NCI-H2196 (cell line): Measurements from ENCODE around the gene GNE.
"Not testable (repeated sequence)": the region's sequence is repeated elsewhere in the genome, so short reads cannot be mapped to it uniquely, and the experiment has no call there.

Source experiments
- DNase-seq: peaks from one replicate; lab custom pipeline; 2025; ENCODE audit not compliant: unreplicated experiment; lab: John Stamatoyannopoulos, UW

The GNE gene, protein sequence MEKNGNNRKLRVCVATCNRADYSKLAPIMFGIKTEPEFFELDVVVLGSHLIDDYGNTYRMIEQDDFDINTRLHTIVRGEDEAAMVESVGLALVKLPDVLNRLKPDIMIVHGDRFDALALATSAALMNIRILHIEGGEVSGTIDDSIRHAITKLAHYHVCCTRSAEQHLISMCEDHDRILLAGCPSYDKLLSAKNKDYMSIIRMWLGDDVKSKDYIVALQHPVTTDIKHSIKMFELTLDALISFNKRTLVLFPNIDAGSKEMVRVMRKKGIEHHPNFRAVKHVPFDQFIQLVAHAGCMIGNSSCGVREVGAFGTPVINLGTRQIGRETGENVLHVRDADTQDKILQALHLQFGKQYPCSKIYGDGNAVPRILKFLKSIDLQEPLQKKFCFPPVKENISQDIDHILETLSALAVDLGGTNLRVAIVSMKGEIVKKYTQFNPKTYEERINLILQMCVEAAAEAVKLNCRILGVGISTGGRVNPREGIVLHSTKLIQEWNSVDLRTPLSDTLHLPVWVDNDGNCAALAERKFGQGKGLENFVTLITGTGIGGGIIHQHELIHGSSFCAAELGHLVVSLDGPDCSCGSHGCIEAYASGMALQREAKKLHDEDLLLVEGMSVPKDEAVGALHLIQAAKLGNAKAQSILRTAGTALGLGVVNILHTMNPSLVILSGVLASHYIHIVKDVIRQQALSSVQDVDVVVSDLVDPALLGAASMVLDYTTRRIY

DNA sequence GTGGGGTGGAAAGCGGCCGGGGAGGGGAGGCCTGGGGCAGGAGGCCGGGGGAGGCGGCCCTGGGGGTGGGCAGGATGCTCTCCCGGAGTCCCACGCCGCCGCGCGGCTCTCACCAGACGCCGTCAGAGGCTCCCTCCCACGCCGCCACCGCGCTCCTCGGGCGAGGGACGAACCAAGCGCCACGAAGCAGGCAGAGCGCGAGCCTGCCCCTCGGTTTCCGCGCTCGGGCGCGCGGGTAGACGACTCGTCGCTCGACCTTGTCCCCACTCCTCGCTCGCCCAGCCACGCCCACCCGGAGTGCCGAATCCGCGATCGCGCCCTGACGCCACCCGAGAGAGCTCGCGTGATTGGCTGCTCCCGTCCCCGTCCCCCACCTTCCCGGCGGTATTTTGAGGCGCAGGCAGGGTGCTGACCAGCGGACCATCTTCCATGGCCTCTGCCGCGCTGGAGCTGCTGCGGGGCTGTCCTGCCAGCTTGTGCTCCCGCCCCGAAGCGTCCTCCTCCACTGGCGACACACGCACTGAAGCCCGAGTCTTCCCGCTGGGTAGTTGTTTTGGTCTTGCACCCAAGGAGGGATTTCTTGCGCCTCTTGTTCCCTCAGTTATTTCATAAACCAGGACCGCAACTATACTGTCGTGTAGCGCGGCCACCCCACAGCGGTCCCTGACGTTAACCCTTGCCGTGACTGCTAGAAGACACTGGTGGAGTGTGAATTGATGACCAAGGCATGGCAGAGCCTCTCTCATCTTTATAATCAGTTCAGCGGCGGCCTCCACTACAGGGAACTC, at the start of gene GNE:
TSS of gene GNE (minus strand) at position 241 of the 788 bp plus-strand sequence. CDS start 9,093 bp downstream, outside the sequence.
- DNase-seq, result peak; percentile 98

DNA sequence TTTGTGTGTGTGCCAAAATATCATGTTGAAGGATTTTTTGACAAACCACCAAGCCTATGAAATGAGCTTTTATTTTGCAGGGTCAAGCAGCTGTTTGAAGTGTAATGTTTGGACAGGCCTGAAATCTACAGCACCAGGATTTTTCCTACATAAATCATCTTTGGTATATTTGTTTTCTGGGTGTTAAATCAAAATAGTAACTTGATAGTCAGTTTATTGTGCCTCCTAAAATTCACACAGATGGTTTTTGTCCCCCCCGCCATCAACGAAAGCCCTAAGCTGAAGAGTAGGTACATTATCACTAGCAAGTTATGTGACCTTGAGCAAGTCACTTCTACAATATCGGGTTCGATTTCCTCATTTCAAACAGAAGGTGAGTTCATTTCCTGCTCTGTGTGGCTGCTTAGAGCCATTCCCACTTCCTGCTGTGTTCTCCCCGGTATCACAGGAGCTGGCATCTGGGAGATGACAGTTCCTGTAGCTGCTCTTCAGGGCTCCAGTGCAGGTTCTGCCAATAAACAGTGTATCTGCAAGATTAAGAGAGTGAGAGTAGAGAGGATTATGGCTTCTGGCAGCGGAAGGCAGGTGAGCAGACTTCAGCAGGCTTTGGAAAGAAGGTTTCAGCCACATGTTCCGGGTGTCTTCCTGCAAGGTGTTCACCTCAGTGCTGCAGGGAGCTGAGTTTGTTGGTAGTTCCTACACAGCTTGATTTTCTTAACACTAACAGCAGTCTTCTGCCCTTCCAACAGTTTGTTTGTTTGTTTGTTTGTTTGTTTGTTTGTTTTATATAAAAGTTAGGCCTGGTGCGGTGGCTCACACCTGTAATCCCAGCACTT, 48.4 kb upstream of the GNE start:
- peak; percentile 53 for DNase-seq

DNA sequence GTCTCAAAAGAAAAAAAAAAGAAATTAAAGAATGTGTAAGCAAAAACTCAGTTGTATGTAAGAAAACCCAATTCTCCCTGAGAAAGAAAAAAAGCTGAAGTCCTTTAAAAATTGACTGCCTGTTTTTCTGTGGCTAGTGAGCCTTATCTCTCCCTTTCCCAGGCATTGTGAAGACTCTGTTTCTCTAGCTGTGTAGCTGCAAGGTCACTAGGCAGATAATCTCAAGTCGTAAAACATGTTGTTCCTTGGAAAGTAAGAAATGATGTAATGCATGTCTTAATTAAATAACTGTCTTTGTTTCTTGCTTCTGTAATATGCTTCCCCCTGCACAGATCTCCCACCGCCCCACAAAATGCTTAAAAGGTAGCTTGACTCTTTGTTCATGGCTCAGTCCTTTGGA, 46.1 kb upstream of the GNE start:
- DNase-seq, result not testable (repeated sequence)

DNA sequence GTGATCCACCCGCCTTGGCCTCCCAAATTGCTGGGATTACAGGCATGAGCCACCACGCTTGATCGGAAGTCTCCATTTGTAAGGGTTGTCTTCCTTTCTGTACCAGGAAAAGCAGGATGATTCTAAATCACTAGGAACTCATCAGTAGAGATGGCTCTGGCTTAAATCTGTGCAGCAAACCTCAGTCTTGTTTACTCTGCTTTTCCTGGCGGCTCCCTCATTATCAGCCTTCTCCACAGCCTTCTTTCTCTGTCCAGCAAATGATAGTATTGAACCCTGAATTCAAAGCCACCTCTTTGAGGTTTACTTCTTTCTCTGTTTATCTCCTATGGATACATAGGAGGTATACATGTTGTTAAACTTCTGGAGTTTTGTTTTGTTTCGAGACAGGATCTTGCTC, 43.0 kb upstream of the GNE start:
- DNase-seq, result no peak

DNA sequence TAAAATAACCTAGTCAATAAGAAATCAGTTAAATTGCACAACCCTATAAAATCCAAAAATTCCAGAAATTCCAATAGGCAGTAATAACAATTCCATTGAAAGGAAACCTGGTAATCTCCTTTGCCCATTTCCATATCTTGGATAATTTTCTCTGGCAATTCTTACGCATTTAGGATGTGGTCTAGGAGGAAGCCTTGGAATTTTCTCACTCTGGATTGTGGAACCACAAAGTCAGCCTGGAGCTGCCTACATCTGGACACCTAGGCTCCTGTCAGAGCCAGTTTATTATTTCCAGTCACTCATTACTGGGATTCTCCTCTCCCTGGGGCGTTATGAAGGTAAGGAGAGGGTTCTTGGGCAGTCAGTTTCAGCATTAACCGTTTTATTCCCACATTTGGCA, 40.3 kb upstream of the GNE start:
- DNase-seq, result no peak

DNA sequence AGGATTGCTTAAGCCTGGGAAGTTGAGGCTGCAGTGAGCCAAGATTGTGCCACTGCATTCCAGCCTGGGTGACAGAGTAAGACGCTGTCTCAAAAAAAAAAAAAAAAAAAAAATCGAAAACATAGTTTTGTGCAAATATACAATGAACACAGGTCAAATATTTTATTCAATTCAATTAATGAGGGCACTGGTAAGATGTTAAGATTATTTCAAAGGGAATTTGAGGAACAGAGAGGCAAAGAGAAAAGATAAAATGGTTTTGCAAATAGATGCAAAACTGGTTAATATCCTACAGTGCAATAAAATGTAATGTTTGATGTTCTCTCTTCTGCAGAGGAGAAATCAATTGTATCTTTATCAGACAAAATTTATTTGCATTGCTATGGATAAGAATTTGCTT, 39.5 kb upstream of the GNE start:
- DNase-seq, result no peak

DNA sequence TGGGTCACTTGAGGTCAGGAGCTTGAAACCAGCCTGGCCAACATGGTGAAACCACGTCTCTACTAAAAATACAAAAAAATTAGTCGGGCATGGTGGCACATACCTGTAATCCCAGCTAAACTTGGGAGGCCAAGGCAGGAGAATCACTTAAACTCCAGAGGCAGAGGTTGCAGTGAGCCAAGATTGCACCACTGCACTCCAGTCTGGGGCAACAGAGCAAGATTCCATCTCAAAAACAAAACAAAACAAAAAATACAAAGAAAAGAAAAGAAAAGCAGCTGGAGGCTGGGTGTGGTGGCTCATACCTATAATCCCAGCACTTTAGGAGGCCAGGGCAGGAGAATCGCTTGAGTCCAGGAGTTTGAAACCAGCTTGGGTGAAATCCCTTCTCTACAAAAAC, 36.7 kb upstream of the GNE start:
- not testable (repeated sequence) for DNase-seq

DNA sequence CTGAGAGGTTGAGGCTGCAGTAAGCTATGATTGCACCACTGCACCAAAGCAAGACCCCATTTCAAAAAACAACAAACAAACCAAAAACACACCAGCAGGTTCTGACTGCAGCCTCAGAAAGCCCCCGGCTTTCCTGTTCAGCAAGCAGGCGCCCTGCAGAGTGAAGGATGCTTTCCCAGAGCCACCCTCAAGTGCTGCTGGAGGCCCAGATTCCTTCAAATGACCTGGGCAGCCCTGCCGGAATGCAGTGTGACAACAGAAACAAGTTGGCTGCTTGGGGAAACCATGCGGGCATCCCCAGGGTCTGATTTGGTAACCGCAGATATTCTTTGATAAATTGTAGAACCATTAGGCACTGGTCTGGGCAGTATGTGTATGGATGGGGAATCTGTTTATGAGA, 35.7 kb upstream of the GNE start:
- no peak for DNase-seq

DNA sequence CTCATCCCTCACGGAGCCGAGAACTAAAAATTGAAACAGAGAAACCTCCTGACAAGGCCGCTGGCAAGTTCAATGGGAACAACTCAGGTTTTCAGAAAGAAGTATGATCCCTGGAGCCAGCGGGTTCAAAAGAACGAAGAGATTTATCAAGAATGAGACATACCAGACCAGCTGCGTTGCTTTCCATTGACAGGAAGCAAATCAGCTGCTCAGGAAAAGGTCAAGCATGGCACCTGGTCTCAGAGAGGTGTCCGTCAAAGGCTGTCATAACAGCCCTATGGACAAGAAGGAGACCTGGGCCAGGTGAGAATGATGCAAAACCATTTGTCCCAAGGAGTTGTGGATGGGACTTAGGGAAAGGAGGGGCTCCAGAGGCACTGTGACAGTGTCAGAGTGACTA, 34.9 kb upstream of the GNE start:
- no peak for DNase-seq

DNA sequence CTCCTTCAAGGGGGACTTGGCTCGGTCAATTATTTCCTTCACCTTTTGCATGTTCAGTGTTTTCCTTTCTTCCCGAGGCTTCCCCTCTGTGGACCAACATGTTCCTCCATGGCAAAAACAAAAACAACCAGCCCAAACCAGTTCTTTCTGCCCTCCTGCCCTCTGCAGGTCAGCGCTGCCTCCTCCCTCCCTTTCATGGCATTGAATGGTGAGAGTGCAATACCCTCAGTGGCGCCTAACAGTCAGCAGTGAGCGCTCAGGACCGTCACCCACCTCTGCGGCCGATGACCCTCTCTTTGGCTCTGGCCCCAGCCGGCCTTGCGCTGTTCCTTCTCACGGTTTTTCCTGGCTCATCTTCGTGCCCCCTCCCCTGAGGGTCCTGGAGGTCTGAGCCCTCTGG, 34.4 kb upstream of the GNE start:
- DNase-seq, result no peak

DNA sequence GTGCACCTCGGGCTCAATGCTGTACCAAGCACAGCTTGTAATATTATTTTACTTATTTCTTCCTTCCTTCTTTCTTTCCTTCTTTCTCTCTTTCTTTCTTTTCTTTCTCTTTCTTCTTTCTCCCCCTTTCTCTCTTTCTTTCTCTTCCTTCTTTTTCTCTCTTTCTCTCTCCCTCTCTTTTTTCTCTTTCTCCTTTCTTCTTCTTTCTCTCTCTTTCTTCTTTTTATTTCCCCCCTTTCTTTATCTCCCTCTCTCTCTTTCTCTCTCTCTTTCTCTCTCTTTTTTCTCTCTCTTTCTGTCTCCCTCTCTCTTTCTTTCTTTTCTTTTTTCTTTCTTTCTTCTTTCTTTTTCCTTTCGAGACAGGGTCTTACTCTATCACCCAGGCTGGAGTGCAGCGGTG, 32.7 kb upstream of the GNE start:
- DNase-seq, result no peak

DNA sequence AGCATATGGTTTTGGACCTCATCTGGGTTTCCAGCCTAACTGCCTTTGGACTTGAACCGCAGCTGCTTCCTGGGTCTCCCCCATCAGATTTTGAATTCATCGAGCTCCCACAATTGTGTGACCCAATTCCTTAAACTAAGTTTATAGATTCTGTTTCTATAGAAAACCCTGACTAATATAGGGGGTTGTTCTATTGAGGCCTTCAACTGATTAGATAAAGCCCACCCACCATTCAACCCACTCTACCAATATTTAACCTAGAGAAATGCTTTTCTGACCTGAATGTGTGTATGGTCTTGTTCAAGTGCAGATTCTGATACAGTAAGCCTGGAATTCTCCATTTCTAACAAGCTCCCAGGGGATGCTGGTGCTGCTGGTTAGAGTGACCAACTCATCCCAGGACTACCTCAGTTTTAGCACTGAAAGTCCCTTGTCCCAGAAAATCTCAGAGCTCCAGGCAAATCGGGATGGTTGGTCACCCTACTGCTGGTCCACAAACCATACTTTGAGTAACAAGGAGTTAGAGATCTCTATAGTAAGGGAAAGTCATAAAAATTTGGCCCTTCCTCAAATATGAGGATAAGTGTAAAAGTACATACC, 31.7 kb upstream of the GNE start:
- DNase-seq, result no peak

DNA sequence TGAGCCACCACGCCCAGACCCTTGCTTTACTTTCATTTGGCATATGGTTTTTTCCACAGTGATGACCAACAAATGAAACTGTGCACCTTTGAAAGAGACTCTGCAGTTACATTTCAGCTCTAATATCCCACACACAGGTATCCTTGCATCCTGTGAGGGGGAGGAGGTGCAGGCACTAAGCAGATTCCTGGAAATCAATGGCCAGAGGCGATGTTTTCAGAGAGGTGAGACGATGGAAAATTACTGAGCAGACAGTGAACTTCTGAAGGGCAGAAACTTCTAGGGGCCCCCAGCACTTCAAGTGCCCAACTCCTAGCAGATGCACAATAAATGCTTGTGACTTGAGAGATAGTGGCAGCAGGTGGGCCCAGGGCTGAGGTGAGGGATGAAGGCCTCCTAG, 29.8 kb upstream of the GNE start:
- no peak for DNase-seq

DNA sequence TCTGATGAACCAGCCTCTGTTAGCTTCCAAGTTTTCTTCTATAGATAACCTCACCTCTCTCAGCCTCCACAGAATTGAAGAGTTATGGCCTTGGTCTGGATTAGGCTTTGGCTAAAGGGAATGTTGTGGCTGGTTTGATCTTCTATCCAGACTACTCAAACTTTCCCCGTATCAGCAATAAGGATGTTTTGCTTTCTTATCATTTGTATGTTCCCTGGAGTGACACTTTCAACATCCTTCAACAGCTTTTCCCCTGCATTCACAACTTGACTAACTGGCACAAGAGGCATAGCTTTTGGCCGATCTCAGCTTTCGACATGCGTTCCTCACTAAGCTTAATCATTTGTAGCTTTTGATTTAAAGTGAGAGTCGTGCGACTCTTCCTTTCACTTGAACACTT, 28.1 kb upstream of the GNE start:
- no peak for DNase-seq

DNA sequence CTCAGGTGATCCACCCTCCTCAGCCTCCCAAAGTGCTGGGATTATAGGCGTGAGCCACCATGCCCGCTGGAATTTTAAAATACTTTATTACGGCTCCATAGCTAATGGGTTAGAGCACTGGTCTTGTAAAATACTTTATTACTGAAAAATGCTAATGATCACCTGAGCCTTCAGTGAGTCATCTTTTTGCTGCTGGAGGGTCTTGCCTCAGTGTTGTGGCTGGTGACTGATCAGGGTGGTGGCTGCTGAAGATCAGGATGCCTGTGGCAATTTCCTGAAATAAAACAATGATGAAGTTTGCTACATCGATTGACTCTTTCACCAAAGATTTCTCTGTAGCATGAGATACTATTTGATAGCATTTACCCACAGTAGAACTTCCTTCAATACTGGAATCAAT, 26.0 kb upstream of the GNE start:
- DNase-seq, result no peak

DNA sequence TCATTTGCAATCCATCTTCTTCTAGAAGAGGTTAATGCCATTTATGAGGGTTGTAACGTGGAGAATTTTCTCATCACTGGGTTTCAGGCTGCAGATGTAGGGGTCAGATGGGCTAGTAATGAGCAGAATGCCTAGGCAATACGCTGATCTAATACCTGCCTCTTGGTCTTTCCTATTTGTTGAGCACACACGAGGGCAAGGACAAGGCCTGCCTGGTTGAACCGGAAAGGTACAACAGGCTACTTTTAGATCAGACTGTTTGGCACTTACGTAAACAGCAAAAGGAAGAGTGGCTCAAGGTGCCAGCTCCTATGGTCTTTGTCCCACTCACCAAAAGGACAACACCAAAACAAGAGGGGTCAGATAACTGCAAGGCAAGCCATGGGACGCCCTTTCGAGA, 24.0 kb upstream of the GNE start:
- no peak for DNase-seq

DNA sequence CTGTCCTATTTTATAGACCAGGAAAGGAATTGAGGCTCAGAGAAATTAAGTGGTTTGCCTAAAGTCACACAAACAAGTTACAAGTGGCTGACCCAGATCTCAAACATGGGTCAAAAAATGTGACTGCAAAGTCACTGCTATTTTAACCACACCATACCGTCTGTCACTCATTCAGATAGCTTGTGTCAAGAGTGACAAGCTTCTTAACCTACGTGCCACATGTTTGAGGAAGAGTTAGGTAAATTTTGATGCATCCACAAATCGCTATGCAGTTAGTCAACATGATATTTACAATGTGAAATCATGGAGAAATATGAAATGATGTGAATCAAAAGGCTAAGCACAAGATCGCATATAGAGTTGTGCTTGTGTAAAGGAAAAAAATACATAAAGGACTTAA, 22.7 kb upstream of the GNE start:
- DNase-seq, result no peak

DNA sequence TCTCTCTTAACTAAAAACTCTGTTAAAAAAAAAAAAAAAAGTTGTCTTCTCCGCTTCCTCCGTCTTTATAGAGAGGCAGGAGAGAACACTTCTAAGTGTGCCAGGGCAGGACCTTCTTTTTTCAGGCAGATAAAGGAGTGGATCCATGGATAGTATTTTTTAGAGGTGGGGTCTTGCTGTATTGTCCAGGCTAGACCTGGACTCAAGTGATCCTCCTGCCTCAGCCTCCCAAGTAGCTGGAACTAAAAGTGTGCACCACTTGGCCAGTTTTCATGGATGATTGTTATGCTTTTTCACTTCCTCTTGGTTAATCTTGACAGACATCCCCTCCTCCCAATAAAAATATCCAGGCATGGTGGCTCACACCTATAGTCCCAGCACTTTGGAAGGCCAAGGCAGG, 20.0 kb upstream of the GNE start:
- DNase-seq, result no peak

DNA sequence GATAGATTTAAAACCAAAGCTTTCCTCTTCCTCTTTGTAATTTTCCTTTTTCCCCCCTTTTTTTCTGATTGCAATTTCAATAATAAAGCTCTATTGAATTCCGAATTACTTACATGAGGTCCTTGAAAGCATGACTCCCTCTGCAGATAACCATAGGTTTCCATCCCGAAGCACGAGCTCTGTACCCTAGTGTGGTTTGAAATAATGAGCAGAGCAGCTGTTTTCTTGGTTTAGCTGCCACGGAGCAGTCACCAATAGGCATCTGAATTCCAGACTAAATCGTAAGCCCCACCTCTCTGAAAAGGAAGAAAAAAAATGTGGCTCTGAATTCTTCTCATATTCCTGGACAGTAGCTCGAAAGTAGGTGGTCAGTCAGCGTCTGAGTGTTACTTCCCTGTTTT, 18.5 kb upstream of the GNE start:
- no peak for DNase-seq

DNA sequence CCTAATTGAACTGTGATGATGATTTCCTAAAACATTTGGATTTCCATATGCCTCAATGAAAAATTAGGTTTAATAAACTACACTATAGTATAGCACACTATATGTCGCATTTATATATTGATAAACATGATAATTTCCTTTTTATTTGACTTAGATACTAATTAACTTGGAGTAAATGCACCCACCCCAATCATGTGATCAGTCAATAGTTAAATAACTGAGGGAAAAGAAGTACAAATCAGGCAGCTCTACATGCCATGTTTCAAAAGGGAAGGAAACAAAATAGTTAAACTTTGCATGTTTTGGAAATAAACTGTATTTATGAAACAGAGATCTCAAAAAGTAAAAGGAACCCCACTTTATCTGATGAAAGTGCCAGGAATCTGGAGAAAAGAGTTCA, 18.0 kb upstream of the GNE start:
- DNase-seq, result no peak

DNA sequence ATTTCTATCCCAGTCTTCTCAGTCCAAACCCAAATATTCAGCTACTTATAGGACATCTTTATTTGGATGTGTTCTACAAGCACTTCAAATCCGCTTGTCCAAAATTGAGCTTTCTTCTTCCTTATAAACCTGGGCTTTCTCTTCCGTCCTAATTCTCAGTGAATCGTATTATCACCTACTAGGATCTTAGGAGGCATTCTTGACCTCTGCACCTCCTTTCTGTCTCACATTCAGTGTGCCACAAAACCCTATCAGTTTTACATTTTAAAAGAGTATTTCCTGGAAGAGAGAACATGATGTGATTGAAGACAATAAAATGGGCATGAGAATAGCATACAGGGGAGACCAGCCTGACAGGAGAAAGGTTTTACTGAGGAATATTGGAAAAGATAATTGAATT, 16.8 kb upstream of the GNE start:
- no peak for DNase-seq
